ENCODE results near the gene MAPK1IP1L. TPM values are rescaled to one million over a fixed set of nuclear protein-coding genes. Genes with fewer than 3 reads are reported as not detected.
A peak's percentile ranks its signal among the peaks of the same experiment; 100 is the strongest.
"Not testable (repeated sequence)": the region's sequence is repeated elsewhere in the genome, so short reads cannot be mapped to it uniquely, and the experiment has no call there.

Gene MAPK1IP1L
- 69.4 and 108 TPM in 2 replicates for total RNA-seq (2014; rRNA removed; shearing (Covaris generic))

- peak; percentile 96 for DNase-seq (ENCODE audit: low read depth)
These were observed at the start of gene MAPK1IP1L for GRCh38 chr14:55051423-55052268. TSS of gene MAPK1IP1L (plus strand) at chr14:55051647. CDS start at chr14:55061684, 10,037 bp downstream.

- DNase-seq (ENCODE audit: low read depth), result no peak
These were observed 46.4 kb upstream of the MAPK1IP1L start for GRCh38 chr14:55005071-55005470.

- DNase-seq (ENCODE audit: low read depth), result no peak
These were observed 36.4 kb upstream of the MAPK1IP1L start for GRCh38 chr14:55015006-55015405.

GRCh38 chr14:55019968-55020554 lies 31.4 kb upstream of the MAPK1IP1L start:
- no peak for DNase-seq (ENCODE audit: low read depth)

- DNase-seq (ENCODE audit: low read depth), result not testable (repeated sequence)
These were observed 27.1 kb upstream of the MAPK1IP1L start for GRCh38 chr14:55024365-55024764.

GRCh38 chr14:55025948-55026347 lies 25.5 kb upstream of the MAPK1IP1L start:
- DNase-seq (ENCODE audit: low read depth), result no peak

GRCh38 chr14:55026441-55026792 lies 25.0 kb upstream of the MAPK1IP1L start:
- no peak for DNase-seq (ENCODE audit: low read depth)

- DNase-seq (ENCODE audit: low read depth), result peak; percentile 99
These were observed 24.5 kb upstream of the MAPK1IP1L start, which contains the start of the genes SOCS4 and WDHD1 for GRCh38 chr14:55026793-55027561. TSS of gene SOCS4 (plus strand) at chr14:55027236. CDS start at chr14:55043042, 15,806 bp downstream. TSS of gene WDHD1 (minus strand) at chr14:55027099. CDS start at chr14:55026787, 312 bp downstream.

- DNase-seq (ENCODE audit: low read depth), result no peak
These were observed 23.4 kb upstream of the MAPK1IP1L start for GRCh38 chr14:55028066-55028465.

GRCh38 chr14:55028476-55028875 lies 23.0 kb upstream of the MAPK1IP1L start:
- DNase-seq (ENCODE audit: low read depth), result no peak

- no peak for DNase-seq (ENCODE audit: low read depth)
These were observed 20.3 kb upstream of the MAPK1IP1L start for GRCh38 chr14:55031190-55031589.

- DNase-seq (ENCODE audit: low read depth), result not testable (repeated sequence)
These were observed 13.5 kb upstream of the MAPK1IP1L start for GRCh38 chr14:55037995-55038394.

GRCh38 chr14:55038708-55039107 lies 12.7 kb upstream of the MAPK1IP1L start:
- DNase-seq (ENCODE audit: low read depth), result no peak

- DNase-seq (ENCODE audit: low read depth), result no peak
These were observed 7.9 kb upstream of the MAPK1IP1L start for GRCh38 chr14:55043528-55043927.

- DNase-seq (ENCODE audit: low read depth), result no peak
These were observed 6.4 kb upstream of the MAPK1IP1L start for GRCh38 chr14:55045087-55045486.

- DNase-seq (ENCODE audit: low read depth), result no peak
These were observed 4.0 kb upstream of the MAPK1IP1L start for GRCh38 chr14:55047301-55048053.

GRCh38 chr14:55048900-55049436 lies 2.5 kb upstream of the MAPK1IP1L start:
- DNase-seq (ENCODE audit: low read depth), result no peak

GRCh38 chr14:55051165-55051422 lies 353 bp upstream of the MAPK1IP1L start:
- DNase-seq (ENCODE audit: low read depth), result no peak

GRCh38 chr14:55052269-55052930 lies 953 bp downstream of the MAPK1IP1L start:
- DNase-seq (ENCODE audit: low read depth), result no peak

GRCh38 chr14:55053018-55053417 lies 1.6 kb downstream of the MAPK1IP1L start:
- DNase-seq (ENCODE audit: low read depth), result no peak

GRCh38 chr14:55053500-55053899 lies 2.1 kb downstream of the MAPK1IP1L start:
- no peak for DNase-seq (ENCODE audit: low read depth)

All from Daoy (cell line).